PC-9 (cell line): Measurements from ENCODE around the gene NCK2. TPM values are rescaled to one million over a fixed set of nuclear protein-coding genes. Genes with fewer than 3 reads are reported as not detected.

ENCODE experiments used
- BruUV-seq: library from RNA; stranded (reverse); fragments of 400-500 nt; replicated peaks from 2 replicates; lab custom pipeline; 2021; lab: Mats Ljungman, UMichigan
- CTCF ChIA-PET: fragments of 300-600 bp; sonication (Branson Sonifier 250); formaldehyde crosslinking; loops from one replicate; lab custom pipeline; 2022; ENCODE audit warnings: antibody characterized with exemption; lab: Charles Lee
- POLR2A ChIA-PET: fragments of 300-600 bp; sonication (Branson Sonifier 250); formaldehyde crosslinking; loops from one replicate; lab custom pipeline; 2022; ENCODE audit warnings: antibody characterized with exemption; ENCODE audit not compliant: unreplicated experiment; lab: Charles Lee
- DNase-seq, 2 experiments: peaks; one replicate each; pipeline versions ENCODE4 v3.0.0 to v3.0.0-alpha.2; 2015 to 2022; ENCODE audit warnings: mixed read lengths in 1 of 2
- H2AFZ ChIP-seq: fragments of 200-600 bp; sonication (generic); 2 replicates; pipeline ENCODE4 v1.8.1; 2017; ENCODE audit warnings: antibody characterized with exemption
- H3F3A ChIP-seq: fragments of 200-600 bp; sonication (generic); 2 replicates; pipeline ENCODE4 v1.8.1; 2017; ENCODE audit warnings: antibody characterized with exemption, mild to moderate bottlenecking, low read depth; ENCODE audit not compliant: insufficient read depth
- H3K27ac ChIP-seq: fragments of 200-600 bp; sonication (generic); 2 replicates; pipeline ENCODE4 v1.6.1; 2016; ENCODE audit warnings: mixed run types
- H3K27me3 ChIP-seq: fragments of 200-600 bp; sonication (generic); 2 replicates; pipeline ENCODE4 v1.6.1; 2016; ENCODE audit warnings: low read depth, mixed run types; ENCODE audit not compliant: insufficient read depth
- H3K36me3 ChIP-seq: fragments of 200-600 bp; sonication (generic); 2 replicates; pipeline ENCODE4 v1.6.1; 2016; ENCODE audit warnings: low read depth, mixed run types
- H3K4me1 ChIP-seq: fragments of 200-600 bp; sonication (generic); replicated peaks from 2 replicates; pipeline ENCODE4 v1.6.1; 2016; ENCODE audit warnings: mixed run types; ENCODE audit not compliant: insufficient read depth
- H3K4me2 ChIP-seq: fragments of 200-600 bp; sonication (generic); 2 replicates; pipeline ENCODE4 v1.6.1; 2017; ENCODE audit warnings: mixed run types
- H3K4me3 ChIP-seq: fragments of 200-600 bp; sonication (generic); 2 replicates; pipeline ENCODE4 v1.6.1; 2016; ENCODE audit warnings: mixed run types
- H3K79me2 ChIP-seq: fragments of 200-600 bp; sonication (generic); 2 replicates; pipeline ENCODE4 v1.6.1; 2017; ENCODE audit warnings: low read depth, mixed run types
- H3K9me2 ChIP-seq: fragments of 200-600 bp; sonication (generic); 2 replicates; pipeline ENCODE4 v1.8.1; 2017; ENCODE audit warnings: mild to moderate bottlenecking; ENCODE audit not compliant: insufficient read depth
- H3K9me3 ChIP-seq: fragments of 200-600 bp; sonication (generic); 2 replicates; pipeline ENCODE4 v1.8.1; 2016; ENCODE audit warnings: low read depth; ENCODE audit not compliant: insufficient read depth
- H4K20me1 ChIP-seq: fragments of 200-600 bp; sonication (generic); 2 replicates; pipeline ENCODE4 v1.8.1; 2017; ENCODE audit not compliant: insufficient read depth
- CTCF ChIP-seq: fragments of 200-600 bp; sonication (generic); conservative IDR thresholded peaks from 2 replicates; pipeline ENCODE4 v1.6.1; 2017; ENCODE audit warnings: mixed run types, antibody characterized with exemption, mild to moderate bottlenecking, moderate library complexity
- EZH2 ChIP-seq: fragments of 200-600 bp; sonication (generic); IDR thresholded peaks from 2 replicates; pipeline ENCODE4 v1.8.0; 2017; ENCODE audit warnings: antibody characterized with exemption, low read depth
- intact Hi-C: fragments of 100-400 bp; cut with micrococcal nuclease; formaldehyde crosslinking; loops from one replicate; pipeline ENCODE4 v1.10.0; 2022; ENCODE audit not compliant: unreplicated experiment
- total RNA-seq: library from RNA; stranded (reverse); gene quantifications from 2 replicates; pipeline ENCODE4 v1.2.3, GENCODE V29; 2021

The NCK2 gene
- total RNA-seq, 1 experiment from 2014 or later: 26.0 TPM

GRCh38 chr2:105852066-105852465 lies 107.4 kb downstream of the NCK2 start:
- H3K4me3 ChIP-seq: no peak overlapping the region
- no peak overlapping the region for H3K4me2 ChIP-seq
- BruUV-seq: no TSS peak
- H3F3A ChIP-seq: peaks cover 24% of the 10 kb centered on the region
- H3K9me2 ChIP-seq: no peaks in the 10 kb centered on the region
- H3K36me3 ChIP-seq: no peaks in the 10 kb centered on the region
- no peaks in the 10 kb centered on the region for H4K20me1 ChIP-seq
- H2AFZ ChIP-seq: no peak overlapping the region
- H3K79me2 ChIP-seq: peaks cover 7% of the 10 kb centered on the region; the same call in 1 of the 2 replicates
- TF ChIP-seq EZH2 (no peak), CTCF (no peak)
- intact Hi-C loops: loop anchor here (10.0 kb wide), 1 partner anchor 107 kb away; the partner anchor contains the start of gene NCK2
- H3K27ac ChIP-seq: peak overlapping the region; percentile 73; the same call in 1 of the 2 replicates
- H3K27me3 ChIP-seq: no peaks in the 10 kb centered on the region
- no peak for DNase-seq
- H3K4me1 ChIP-seq: peaks cover 42% of the 10 kb centered on the region
- ChIA-PET CTCF (no interaction called here), POLR2A (no interaction called here)
- H3K9me3 ChIP-seq: no peaks in the 10 kb centered on the region

GRCh38 chr2:105853354-105854088 lies 108.8 kb downstream of the NCK2 start:
- Histone ChIP-seq H3F3A (peaks cover 27% of the 10 kb centered on the region), H3K4me3 (peak overlapping the region; percentile 33; the same call in 1 of the 2 replicates), H3K27me3 (no peaks in the 10 kb centered on the region), H3K9me3 (no peaks in the 10 kb centered on the region), H3K27ac (peak overlapping the region; percentile 73), H3K79me2 (peaks cover 7% of the 10 kb centered on the region; the same call in 1 of the 2 replicates), H3K4me2 (peak overlapping the region; percentile 75), H2AFZ (peak overlapping the region; percentile 32; the same call in 1 of the 2 replicates), H3K9me2 (no peaks in the 10 kb centered on the region), H4K20me1 (no peaks in the 10 kb centered on the region), H3K4me1 (peaks cover 50% of the 10 kb centered on the region), H3K36me3 (no peaks in the 10 kb centered on the region)
- peak; percentile 72 to 96 for DNase-seq
- ChIA-PET CTCF (no interaction called here), POLR2A (no interaction called here)
- intact Hi-C loops: loop anchor here (1.0 to 10.0 kb wide), 3 partner anchors 10 to 109 kb away; partner anchors contain the start of gene NCK2
- no TSS peak for BruUV-seq
- no peak for TF ChIP-seq EZH2
- TF ChIP-seq CTCF: no peak

- Histone ChIP-seq H3K27me3 (no peaks in the 10 kb centered on the region), H3K4me1 (peaks cover 64% of the 10 kb centered on the region), H3K79me2 (peaks cover 7% of the 10 kb centered on the region; the same call in 1 of the 2 replicates), H3K9me2 (no peaks in the 10 kb centered on the region), H3F3A (peaks cover 37% of the 10 kb centered on the region), H3K36me3 (no peaks in the 10 kb centered on the region), H3K4me3 (no peak overlapping the region), H2AFZ (no peak overlapping the region), H3K4me2 (peak overlapping the region; percentile 25; the same call in 1 of the 2 replicates), H4K20me1 (no peaks in the 10 kb centered on the region), H3K27ac (peak overlapping the region; percentile 73; the same call in 1 of the 2 replicates), H3K9me3 (no peaks in the 10 kb centered on the region)
- TF ChIP-seq CTCF (no peak), EZH2 (no peak)
- DNase-seq: no peak
- intact Hi-C loops: loop anchor here (10.0 kb wide), 1 partner anchor 110 kb away; the partner anchor contains the start of gene NCK2
- POLR2A ChIA-PET: no interaction called here
- CTCF ChIA-PET: no interaction called here
- BruUV-seq: no TSS peak
These were observed 110.3 kb downstream of the NCK2 start for GRCh38 chr2:105854972-105855371.
